Breast epithelium (tissue), 4 donors: ENCODE results near the gene FBXO47. TPM values are rescaled to one million over a fixed set of nuclear protein-coding genes. Genes with fewer than 3 reads are reported as not detected.

Experiments used
- DNase-seq, 2 donors: peaks; one replicate each; pipeline ENCODE4 v3.0.0-alpha.2; 2019; ENCODE audit warnings: low spot score in 2 of 2
- H3K27ac ChIP-seq, 2 donors: fragments of 200-600 bp; sonication (generic) in 1 of 2; one replicate each; pipeline ENCODE4 v1.5.1; 2016 to 2019; ENCODE audit warnings: mild to moderate bottlenecking in 1 of 2
- H3K27me3 ChIP-seq, 2 donors: fragments of 200-600 bp; sonication (generic) in 1 of 2; one replicate each; pipeline versions ENCODE4 v1.5.1 to v1.6.0; 2017 to 2019; ENCODE audit warnings: control low read depth in 1 of 2, mild to moderate bottlenecking in 1 of 2
- H3K36me3 ChIP-seq: fragments of 200-600 bp; one replicate; pipeline ENCODE4 v1.5.1; 2019
- H3K4me1 ChIP-seq, 2 donors: fragments of 200-600 bp; sonication (generic); one replicate each; pipeline ENCODE4 v1.5.1; 2016 to 2019; ENCODE audit warnings: control low read depth in 1 of 2
- H3K4me3 ChIP-seq, 3 donors: fragments of 200-600 bp; sonication (generic); 1 replicate in 2 of 3; 2 replicates in 1 of 3; pipeline ENCODE4 v1.5.1; 2016 to 2019; ENCODE audit warnings: mild to moderate bottlenecking in 3 of 3, moderate library complexity in 2 of 3
- H3K9me3 ChIP-seq, 2 donors: fragments of 200-600 bp; sonication (generic) in 1 of 2; one replicate each; pipeline ENCODE4 v1.5.1; 2016 to 2019; ENCODE audit warnings: control low read depth in 1 of 2
- POLR2A ChIP-seq: fragments of 450-650 bp; IDR thresholded peaks from one replicate; pipeline ENCODE4 v1.6.1; 2016; ENCODE audit warnings: antibody characterized with exemption, mild to moderate bottlenecking, moderate library complexity
- POLR2AphosphoS5 ChIP-seq, 3 donors: sonication (generic); formaldehyde crosslinking; IDR thresholded peaks; one replicate each; pipeline ENCODE4 v1.6.1; 2017; ENCODE audit warnings: antibody characterized with exemption in 3 of 3
- intact Hi-C: fragments of 100-400 bp; cut with DNase I; formaldehyde crosslinking; loops from one replicate; pipeline ENCODE4 v1.15.1; 2023; ENCODE audit warnings: low total_unique reads
- total RNA-seq, 3 donors: library from RNA; depleted of rRNA; stranded (reverse); fragments of >200 nt; gene quantifications; one replicate each; pipeline ENCODE4 v1.1.0, GENCODE V29; 2016
- TF ChIP-seq, protein P1 (sequence below), 3 donors: fragments of 450-650 bp; IDR thresholded peaks; one replicate each; pipeline ENCODE4 v1.5.1; 2016 to 2017; ENCODE audit warnings: antibody characterized with exemption in 3 of 3, mild to moderate bottlenecking in 3 of 3, moderate library complexity in 3 of 3

Gene FBXO47
- total RNA-seq, 3 donors from 2014 or later, result not detected

DNA sequence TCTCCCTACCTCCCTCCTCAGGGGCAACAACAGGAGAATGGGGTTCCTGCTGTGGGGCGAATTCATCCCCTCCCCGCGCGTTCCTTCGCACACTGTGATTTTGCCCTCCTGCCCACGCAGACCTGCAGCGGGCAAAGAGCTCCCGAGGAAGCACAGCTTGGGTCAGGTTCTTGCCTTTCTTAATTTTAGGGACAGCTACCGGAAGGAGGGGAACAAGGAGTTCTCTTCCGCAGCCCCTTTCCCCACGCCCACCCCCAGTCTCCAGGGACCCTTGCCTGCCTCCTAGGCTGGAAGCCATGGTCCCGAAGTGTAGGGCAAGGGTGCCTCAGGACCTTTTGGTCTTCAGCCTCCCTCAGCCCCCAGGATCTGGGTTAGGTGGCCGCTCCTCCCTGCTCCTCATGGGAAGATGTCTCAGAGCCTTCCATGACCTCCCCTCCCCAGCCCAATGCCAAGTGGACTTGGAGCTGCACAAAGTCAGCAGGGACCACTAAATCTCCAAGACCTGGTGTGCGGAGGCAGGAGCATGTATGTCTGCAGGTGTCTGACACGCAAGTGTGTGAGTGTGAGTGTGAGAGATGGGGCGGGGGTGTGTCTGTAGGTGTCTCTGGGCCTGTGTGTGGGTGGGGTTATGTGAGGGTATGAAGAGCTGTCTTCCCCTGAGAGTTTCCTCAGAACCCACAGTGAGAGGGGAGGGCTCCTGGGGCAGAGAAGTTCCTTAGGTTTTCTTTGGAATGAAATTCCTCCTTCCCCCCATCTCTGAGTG lies 47.7 kb downstream of the FBXO47 start:
- peak; percentile 9 to 30 for DNase-seq
- Histone ChIP-seq H3K36me3 (peaks cover 8% of the 10 kb centered on the region), H3K27ac (peak overlapping the region in 1 of 2 donors; percentile 68), H3K9me3 (no peaks in the 10 kb centered on the region), H3K27me3 (no peaks in the 10 kb centered on the region), H3K4me3 (no peak overlapping the region), H3K4me1 (no peaks in the 10 kb centered on the region)
- TF ChIP-seq POLR2A (no peak), POLR2AphosphoS5 (IDR thresholded peaks at IDR 0.05) (no peak)
- TF ChIP-seq, protein P1, sequence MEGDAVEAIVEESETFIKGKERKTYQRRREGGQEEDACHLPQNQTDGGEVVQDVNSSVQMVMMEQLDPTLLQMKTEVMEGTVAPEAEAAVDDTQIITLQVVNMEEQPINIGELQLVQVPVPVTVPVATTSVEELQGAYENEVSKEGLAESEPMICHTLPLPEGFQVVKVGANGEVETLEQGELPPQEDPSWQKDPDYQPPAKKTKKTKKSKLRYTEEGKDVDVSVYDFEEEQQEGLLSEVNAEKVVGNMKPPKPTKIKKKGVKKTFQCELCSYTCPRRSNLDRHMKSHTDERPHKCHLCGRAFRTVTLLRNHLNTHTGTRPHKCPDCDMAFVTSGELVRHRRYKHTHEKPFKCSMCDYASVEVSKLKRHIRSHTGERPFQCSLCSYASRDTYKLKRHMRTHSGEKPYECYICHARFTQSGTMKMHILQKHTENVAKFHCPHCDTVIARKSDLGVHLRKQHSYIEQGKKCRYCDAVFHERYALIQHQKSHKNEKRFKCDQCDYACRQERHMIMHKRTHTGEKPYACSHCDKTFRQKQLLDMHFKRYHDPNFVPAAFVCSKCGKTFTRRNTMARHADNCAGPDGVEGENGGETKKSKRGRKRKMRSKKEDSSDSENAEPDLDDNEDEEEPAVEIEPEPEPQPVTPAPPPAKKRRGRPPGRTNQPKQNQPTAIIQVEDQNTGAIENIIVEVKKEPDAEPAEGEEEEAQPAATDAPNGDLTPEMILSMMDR (IDR thresholded peaks at IDR 0.05), result no peak
- intact Hi-C loops, result no loop called here

DNA sequence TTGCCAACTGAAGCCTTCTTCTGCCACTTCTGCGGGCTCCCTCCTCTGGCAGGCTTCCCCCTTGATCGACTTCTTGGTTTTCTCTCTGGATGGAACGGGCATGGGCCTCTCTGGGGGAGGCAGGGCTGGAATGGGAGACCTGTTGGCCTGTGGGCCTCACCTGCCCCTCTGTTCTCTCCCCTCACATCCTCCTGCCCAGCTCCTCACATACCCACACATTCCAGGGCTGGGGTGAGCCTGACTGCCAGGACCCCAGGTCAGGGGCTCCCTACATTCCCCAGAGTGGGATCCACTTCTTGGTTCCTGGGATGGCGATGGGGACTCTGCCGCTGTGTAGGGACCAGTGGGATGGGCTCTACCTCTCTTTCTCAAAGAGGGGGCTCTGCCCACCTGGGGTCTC lies 48.3 kb downstream of the FBXO47 start:
- H3K36me3 ChIP-seq, result peaks cover 8% of the 10 kb centered on the region
- peak; percentile 7 to 20 for DNase-seq
- H3K27me3 ChIP-seq, result no peaks in the 10 kb centered on the region
- no peak overlapping the region for H3K4me3 ChIP-seq
- H3K27ac ChIP-seq, result peak overlapping the region in 1 of 2 donors; percentile 68
- no peaks in the 10 kb centered on the region for H3K9me3 ChIP-seq
- H3K4me1 ChIP-seq, result no peaks in the 10 kb centered on the region
- no peak for TF ChIP-seq POLR2A
- no peak for TF ChIP-seq POLR2AphosphoS5 (IDR thresholded peaks at IDR 0.05)
- TF ChIP-seq, protein P1 (IDR thresholded peaks at IDR 0.05), result no peak
- intact Hi-C loops, result no loop called here

DNA sequence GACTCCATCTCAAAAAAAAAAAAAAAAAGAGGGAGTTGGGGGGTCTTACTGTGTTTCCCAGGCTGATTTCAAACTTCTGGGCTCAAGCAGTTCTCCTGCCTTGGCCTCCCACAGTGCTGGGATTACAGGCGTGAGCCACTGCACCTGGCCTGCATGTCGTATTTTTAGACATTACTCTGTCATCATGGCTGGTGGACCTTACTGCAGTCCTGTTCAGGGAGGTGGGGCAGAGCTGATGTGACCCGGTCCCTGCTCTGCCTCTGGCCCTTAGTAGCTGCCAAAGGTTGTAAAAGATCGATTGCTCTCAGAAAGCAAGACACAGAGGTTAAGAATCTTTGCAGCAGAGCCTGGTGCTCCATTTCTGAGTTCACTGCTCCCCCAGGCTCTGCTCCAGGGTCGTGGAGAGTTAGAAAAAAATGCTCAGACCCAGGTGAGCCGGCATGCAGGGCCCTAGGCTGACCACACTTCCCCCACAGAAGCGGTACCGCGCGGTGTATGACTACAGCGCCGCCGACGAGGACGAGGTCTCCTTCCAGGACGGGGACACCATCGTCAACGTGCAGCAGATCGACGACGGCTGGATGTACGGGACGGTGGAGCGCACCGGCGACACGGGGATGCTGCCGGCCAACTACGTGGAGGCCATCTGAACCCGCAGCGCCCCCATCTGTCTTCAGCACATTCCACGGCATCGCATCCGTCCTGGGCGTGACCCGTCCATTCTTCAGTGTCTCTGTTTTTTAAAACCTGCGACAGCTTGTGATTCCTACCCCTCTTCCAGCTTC lies 48.9 kb downstream of the FBXO47 start:
- DNase-seq, result peak; percentile 7 to 50
- no peaks in the 10 kb centered on the region for H3K27me3 ChIP-seq
- peaks cover 8% of the 10 kb centered on the region for H3K36me3 ChIP-seq
- TF ChIP-seq POLR2A (no peak), POLR2AphosphoS5 (IDR thresholded peaks at IDR 0.05) (no peak)
- TF ChIP-seq, protein P1 (IDR thresholded peaks at IDR 0.05), result no peak
- no peaks in the 10 kb centered on the region for H3K9me3 ChIP-seq
- H3K27ac ChIP-seq, result no peak overlapping the region
- H3K4me3 ChIP-seq, result no peak overlapping the region
- no peaks in the 10 kb centered on the region for H3K4me1 ChIP-seq
- intact Hi-C loops, result no loop called here

DNA sequence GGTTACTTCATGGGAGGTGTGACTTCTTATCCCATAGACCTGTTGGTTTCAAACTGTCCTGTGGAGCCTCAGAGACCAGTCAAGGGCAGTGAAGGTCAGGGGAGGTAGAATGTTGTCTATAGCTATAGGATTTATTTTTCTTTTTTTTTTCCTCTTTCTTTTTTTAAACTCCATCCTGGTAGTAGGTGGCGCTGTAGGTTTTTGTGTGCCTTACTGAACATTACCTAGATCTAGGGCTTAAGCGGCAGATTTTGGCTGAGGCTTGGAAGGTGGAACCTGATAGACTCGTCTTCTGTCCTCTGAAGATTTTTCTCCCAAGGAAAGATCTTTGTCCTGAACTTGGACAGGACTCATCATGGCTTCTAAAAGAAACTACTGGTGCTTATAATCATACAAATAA lies 49.9 kb downstream of the FBXO47 start:
- Histone ChIP-seq H3K4me1 (no peaks in the 10 kb centered on the region), H3K27ac (no peak overlapping the region), H3K9me3 (no peaks in the 10 kb centered on the region), H3K36me3 (peaks cover 8% of the 10 kb centered on the region), H3K27me3 (no peaks in the 10 kb centered on the region), H3K4me3 (no peak overlapping the region)
- DNase-seq, result no peak
- TF ChIP-seq, protein P1 (IDR thresholded peaks at IDR 0.05), result no peak
- TF ChIP-seq POLR2A, result no peak
- TF ChIP-seq POLR2AphosphoS5 (IDR thresholded peaks at IDR 0.05), result no peak
- intact Hi-C loops, result no loop called here

DNA sequence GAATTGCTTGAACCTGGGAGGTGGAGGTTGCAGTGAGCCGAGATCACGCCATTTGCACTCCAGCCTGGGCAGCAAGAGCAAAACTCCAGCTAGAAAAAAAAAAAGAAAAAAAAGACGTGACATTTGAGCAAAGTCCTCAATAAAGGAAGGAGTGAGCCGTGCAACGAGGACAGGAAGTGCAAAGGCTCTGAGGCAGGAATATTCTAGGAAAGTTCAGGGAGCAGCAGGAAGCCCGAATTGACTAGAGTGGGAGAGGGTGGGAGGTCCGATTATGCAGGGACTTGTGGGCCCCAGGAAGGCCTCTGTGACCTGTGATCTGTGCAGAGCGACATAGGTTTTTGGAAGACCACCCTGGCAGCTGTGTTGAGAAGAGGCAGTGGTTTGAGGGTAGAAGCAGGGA lies 50.4 kb downstream of the FBXO47 start:
- H3K27me3 ChIP-seq, result no peaks in the 10 kb centered on the region
- DNase-seq, result peak in 1 of 2 donors; percentile 5
- H3K4me1 ChIP-seq, result no peaks in the 10 kb centered on the region
- intact Hi-C loops, result no loop called here
- H3K4me3 ChIP-seq, result no peak overlapping the region
- H3K36me3 ChIP-seq, result peaks cover 8% of the 10 kb centered on the region
- no peaks in the 10 kb centered on the region for H3K9me3 ChIP-seq
- H3K27ac ChIP-seq, result no peak overlapping the region
- TF ChIP-seq, protein P1 (IDR thresholded peaks at IDR 0.05), result no peak
- TF ChIP-seq POLR2AphosphoS5 (IDR thresholded peaks at IDR 0.05), result no peak
- no peak for TF ChIP-seq POLR2A
